HEK293T (cell line): ENCODE measurements around the gene EMP2.

ENCODE experiments used
- BHLHE40 ChIP-seq: fragments of 450-650 bp; IDR thresholded peaks from 2 replicates; pipeline ENCODE4 v1.6.1; 2016; ENCODE audit warnings: mild to moderate bottlenecking, moderate library complexity, borderline replicate concordance
- CTBP1 ChIP-seq: fragments of 450-650 bp; IDR thresholded peaks from 2 replicates; pipeline ENCODE4 v1.6.1; 2016; ENCODE audit warnings: borderline replicate concordance
- ELF4 ChIP-seq: fragments of 450-650 bp; IDR thresholded peaks from 2 replicates; pipeline ENCODE4 v1.6.1; 2017; ENCODE audit warnings: antibody characterized with exemption
- FOXA1 ChIP-seq: fragments of 450-650 bp; IDR thresholded peaks from 2 replicates; pipeline ENCODE4 v1.6.1; 2016; ENCODE audit warnings: mild to moderate bottlenecking
- FOXM1 ChIP-seq: fragments of 450-650 bp; IDR thresholded peaks from 2 replicates; pipeline ENCODE4 v1.6.1; 2017; ENCODE audit warnings: mild to moderate bottlenecking, borderline replicate concordance
- NFRKB ChIP-seq: fragments of 450-650 bp; IDR thresholded peaks from 2 replicates; pipeline ENCODE4 v1.6.1; 2016; ENCODE audit warnings: mild to moderate bottlenecking, moderate library complexity
- SP1 ChIP-seq: fragments of 450-650 bp; IDR thresholded peaks from 2 replicates; pipeline ENCODE4 v1.6.1; 2017
- SUZ12 ChIP-seq: fragments of 450-650 bp; IDR thresholded peaks from 2 replicates; pipeline ENCODE4 v1.6.1; 2016; ENCODE audit warnings: mild to moderate bottlenecking

DNA sequence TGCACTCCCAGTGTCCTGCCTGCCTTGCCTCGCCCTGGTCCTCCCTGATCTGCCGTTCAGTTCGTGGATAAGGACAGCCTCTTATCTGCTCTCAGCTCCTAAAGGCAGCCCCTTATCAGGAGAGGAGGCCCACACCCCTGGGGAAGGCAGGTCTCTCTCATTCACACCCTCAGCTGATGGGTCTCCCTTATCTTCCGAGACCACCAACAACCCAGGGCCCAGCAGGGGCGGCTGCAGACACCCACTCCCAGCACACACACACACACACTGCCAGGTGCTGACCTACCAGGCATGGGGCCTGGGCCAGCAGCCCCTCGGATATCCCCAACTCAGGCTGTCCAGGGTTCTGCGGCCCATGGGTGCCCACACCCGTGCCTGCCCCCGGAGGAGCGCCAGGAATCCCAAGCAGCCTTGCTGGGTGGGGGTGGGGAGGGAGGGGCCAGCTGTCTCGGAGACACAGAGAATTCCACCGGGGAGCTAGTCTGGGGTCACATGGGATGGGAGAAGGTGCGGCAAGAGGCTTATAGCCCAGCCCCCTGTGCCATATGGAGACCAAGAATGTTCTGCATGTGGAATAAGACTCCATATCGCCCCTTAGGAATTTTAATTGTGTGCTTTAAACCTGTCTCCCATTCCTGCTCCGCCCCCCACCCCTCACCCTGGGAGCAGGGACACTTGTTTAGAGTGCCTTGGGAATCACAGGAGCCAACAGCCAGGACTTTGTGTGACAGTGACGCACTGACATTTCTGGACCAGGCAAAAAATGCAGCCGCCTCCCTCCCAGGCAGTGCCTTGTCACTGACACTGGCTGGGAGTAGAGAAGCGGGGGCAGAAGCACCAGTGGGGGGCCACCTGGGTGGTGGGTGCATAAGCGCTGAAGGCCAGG lies 41.9 kb upstream of the EMP2 start:
- no peak for TF ChIP-seq SP1
- no peak for TF ChIP-seq BHLHE40
- TF ChIP-seq NFRKB: no peak
- no peak for TF ChIP-seq FOXM1
- no peak for TF ChIP-seq ELF4
- no peak for TF ChIP-seq SUZ12
- TF ChIP-seq FOXA1: no peak
- no peak for TF ChIP-seq CTBP1
